ENCODE data around the gene ZNF296.

Gene ZNF296

DNA sequence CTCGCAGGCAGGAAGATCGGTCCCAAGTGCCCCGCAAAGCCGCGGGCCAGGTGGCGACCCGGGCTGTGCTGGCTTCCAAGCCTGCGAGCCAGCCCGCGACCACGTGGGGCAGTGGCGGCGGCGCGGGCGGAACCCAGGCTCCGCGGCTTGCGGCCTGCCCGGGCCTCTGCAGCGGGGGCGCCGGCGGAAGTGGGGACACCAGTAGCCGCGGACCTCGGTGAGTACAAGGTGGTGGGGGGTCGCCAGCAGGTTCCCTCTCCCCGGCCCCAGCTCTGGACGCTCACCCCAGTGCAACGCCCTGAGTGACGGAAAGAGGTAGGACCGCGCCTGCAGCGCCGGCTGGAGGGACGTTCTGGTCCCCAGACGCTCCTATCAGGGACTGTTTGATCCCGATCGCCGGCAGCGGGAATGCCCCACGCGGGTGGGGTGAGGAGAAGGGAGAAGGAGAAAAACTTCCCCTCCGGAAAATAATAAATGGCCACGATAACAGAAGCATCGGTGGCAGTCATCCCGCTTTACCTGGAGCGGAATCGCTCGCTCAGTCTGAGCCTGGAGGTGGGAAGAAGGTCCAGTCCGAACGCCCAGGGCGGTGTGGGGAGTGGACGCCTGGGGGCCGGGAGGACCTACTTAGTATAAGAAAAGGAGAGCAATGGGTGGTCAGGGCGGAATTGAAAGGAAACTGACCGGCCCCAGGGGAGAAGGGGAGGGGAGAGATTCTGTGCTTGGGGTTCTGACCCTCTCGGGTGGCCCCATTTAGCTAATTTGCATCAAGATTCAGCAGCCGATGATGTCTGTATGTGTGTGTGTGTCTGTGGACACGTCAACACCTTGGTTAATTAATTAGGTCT, 3.0 kb upstream of the ZNF296 start, which contains the start of gene GEMIN7:
Gene GEMIN7, plus strand, starts transcription at position 198 of the 848 bp plus-strand sequence. CDS start 10,855 bp downstream, outside the sequence.
- Mint-ChIP-seq H3K4me3 (peak within 1 kb of the TSS; percentile 92), H3K9me3 (no peaks in the 10 kb centered on the region), H3K27me3 (no peaks in the 10 kb centered on the region), H3K4me1 (peaks cover 58% of the 10 kb centered on the region), H3K27ac (peak within 1 kb of the TSS; percentile 93), H3K36me3 (peaks cover 20% of the 10 kb centered on the region)
- peak; percentile 59 for ATAC-seq

DNA sequence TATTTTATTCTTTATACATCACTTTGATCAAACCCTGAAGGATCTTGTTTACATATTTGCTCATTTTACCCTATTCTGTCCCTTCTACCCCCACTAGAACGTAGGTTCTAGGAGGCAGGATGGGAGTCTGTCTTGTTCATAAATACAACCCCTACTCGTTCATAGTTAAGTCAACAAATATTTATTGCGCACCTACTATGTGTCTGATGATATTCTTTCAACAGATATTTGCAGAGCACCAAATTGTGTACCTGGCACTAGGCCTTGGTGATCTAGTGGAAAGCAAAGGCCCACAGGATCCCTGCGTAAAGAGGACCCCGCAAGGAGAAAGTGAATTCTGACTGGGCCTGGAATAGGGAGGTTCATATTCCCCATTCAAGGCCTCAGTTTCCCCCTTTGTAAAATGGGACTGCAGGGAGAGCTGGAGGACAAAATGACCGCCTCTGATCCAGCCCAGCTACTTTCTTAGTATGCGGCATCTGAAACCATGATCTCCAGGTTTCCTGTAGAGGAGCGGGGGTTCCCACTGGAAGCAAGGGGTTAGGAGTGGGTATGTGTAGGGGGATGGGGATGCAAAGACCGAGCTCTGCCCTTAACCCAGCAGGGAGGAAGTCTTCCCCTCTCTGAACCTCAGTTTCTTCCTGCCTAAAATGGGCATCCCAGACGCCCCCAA, 2.2 kb upstream of the ZNF296 start:
- ATAC-seq, result no peak
- peaks cover 20% of the 10 kb centered on the region for H3K36me3 Mint-ChIP-seq
- H3K27me3 Mint-ChIP-seq, result no peaks in the 10 kb centered on the region
- no peaks in the 10 kb centered on the region for H3K9me3 Mint-ChIP-seq
- peak overlapping the region; percentile 93 for H3K27ac Mint-ChIP-seq
- peaks cover 60% of the 10 kb centered on the region for H3K4me1 Mint-ChIP-seq
- H3K4me3 Mint-ChIP-seq, result peak overlapping the region; percentile 92

DNA sequence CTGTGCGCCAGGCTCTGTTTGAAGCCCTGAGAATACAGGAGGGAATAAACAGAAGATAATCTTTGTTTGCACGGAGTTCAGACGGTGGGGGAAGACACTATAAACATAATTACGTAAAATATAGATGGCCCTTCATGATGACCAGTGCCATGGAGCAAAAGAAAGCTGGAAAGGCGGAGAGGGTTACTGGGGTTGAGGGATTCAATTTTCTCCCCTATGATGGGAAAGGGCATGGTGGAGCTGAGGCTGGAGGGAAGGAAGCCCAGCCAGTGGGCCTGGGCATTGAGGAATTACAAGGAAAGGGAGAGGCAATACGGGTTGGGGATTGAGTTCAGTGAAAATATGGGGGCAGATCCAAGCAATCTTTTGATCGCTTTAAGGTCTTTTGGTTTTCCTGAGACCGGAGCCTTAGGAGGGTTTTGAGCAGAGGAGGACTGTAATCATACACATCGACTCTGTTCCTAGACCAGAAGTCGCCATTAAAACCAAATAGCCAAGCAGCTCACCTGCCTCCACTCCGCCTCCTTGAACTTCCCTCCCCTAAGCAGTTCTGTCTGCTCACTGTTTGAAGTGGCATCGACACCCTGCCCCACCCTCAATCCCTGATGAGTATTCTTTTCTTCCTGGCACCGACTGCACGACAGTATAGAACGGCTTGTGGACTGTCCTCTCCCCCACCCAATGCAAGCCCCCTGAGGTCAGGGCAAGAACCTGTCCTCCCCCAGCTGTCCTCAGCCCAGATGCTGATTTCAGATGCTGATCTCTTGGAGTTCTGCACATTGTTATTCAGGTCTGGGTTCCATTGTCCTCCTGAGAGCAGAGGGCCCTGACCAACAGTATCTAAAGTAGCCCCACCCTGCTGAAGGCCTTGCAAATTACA, 813 bp upstream of the ZNF296 start:
- Mint-ChIP-seq H3K27me3 (no peaks in the 10 kb centered on the region), H3K4me3 (peak overlapping the region; percentile 96), H3K9me3 (no peaks in the 10 kb centered on the region), H3K27ac (peak overlapping the region; percentile 94), H3K36me3 (peaks cover 27% of the 10 kb centered on the region), H3K4me1 (peaks cover 68% of the 10 kb centered on the region)
- ATAC-seq, result no peak

DNA sequence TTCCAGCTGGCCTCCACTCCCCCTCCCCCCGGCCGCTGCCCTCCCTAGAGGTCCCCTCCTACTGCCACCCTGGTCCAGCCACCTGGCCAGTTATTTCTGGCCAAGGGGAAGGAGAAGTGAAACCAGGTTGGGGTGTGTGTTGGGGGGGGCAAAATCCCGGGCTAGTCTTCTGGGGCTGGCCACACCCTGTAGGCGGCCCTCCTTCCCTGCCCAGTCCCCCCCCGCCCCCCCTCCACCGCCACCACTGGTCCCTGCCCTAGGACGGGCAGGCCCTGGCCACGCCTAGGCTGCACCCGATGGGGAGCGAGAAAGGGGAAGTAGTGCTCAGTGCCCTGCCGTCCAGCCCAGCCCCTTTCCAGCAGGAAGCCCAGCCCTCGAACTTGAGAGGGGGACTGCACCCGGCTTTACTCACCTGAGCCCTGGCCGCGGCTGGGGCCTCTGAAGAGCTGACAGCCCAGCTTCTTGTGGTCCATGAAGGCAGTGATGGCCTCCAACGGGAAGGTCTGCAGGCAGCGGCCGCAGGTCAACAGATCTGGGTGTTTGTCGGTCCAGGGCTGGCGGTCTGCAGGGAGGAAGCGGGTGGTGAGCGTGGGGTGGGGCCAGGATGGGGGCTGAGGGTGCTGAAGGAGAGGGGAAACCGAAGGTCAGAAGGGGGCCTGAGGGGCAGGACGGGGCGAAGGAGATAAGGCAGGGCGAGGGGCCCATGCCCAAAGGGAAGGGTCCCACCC, 813 bp downstream of the ZNF296 start:
- Mint-ChIP-seq H3K36me3 (peaks cover 31% of the 10 kb centered on the region), H3K4me1 (peaks cover 67% of the 10 kb centered on the region), H3K27me3 (no peaks in the 10 kb centered on the region), H3K9me3 (no peaks in the 10 kb centered on the region), H3K4me3 (peak overlapping the region; percentile 96), H3K27ac (peak overlapping the region; percentile 94)
- ATAC-seq, result peak; percentile 89

DNA sequence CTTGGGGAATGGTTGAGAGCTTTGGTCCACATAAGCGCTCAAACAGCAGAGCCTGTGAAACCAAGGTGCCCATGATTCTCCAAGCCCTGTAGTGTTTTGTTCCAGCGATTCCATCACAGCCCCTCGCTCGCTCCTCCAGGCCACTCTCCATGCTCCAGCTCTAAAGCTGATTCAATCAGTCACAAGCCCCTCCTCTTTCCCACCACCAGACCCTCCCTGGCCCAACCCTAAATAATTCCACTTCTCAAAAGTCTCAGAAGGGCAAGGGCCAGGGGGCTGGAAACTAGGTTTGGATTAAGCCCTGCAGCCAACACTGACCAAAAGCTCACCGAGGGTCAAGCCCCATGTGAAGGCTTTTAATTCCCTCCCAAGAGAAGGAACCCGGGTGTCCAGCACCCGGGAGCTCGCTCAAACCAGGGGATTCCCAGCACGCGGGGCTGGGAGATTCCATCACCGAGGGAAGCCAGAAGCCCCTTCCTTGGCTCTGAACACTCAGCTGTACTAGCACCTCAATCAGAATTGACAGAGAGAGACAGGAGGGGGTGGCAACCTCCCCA, 1.5 kb downstream of the ZNF296 start:
- Mint-ChIP-seq H3K4me3 (peak overlapping the region; percentile 96), H3K27ac (peak overlapping the region; percentile 94), H3K4me1 (peaks cover 67% of the 10 kb centered on the region), H3K27me3 (no peaks in the 10 kb centered on the region), H3K36me3 (peaks cover 37% of the 10 kb centered on the region), H3K9me3 (no peaks in the 10 kb centered on the region)
- no peak for ATAC-seq

DNA sequence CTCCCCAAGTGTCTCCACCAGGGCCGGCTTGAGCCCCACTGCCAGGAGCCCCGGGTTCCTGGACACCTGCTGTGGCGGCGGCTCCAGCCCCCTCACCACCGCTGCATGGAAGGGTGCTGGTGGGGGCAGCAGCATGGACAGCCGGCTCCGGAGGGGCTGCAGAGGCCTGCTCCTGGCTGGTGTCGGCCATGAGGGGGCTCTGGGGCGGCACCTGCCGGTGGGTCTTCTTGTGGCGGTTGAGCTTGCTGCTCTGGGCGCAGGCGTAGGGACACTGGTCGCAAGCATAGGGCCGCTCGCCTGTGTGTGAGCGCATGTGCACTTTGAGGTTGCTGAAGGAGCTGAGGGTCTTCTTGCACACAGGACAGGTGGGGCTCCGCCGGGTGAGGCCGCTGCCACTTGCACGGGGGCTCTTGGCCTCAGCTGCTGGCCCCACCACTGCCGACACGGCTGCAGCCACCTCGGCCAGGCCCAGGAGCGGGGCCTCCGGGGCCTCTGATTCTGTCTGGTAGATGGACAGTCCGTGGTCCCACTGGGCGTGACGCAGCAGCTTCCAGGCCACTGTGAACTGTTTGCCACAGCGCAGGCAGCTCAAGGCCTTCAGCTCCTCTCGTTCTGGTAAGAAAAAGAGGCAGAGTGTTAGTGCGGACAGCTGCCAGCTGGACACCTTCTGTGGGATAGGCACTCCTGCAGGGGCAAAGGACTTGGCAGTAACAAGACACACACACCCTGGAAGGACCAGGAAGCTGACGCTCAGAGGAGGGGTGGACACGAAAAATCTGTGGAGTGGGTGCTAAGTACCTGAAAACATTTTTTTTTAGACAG, 4.1 kb downstream of the ZNF296 start:
- Mint-ChIP-seq H3K4me3 (no peak overlapping the region), H3K36me3 (peaks cover 47% of the 10 kb centered on the region), H3K4me1 (peaks cover 68% of the 10 kb centered on the region), H3K27me3 (no peaks in the 10 kb centered on the region), H3K9me3 (no peaks in the 10 kb centered on the region), H3K27ac (peak overlapping the region; percentile 67)
- no peak for ATAC-seq

DNA sequence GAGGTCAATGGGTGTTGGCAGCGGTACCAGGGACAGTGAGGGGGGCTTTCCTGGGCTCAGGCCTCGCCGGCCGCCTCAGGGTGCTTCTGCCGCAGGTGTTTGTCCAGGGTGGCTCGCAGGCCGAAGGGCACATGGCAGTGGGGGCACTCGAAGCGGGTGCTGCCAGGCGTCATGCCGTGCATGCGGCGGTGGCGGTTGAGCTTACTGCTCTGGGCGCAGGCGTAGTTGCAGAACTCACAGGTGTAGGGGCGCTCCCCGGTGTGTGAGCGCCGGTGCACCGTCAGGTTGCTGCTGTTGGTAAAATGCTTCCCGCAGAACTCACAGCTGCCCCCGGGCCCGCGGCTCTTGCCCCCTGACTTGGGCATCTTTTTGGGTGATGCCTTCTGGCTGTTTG, 4.7 kb downstream of the ZNF296 start:
- Mint-ChIP-seq H3K4me3 (no peak overlapping the region), H3K27me3 (no peaks in the 10 kb centered on the region), H3K4me1 (peaks cover 66% of the 10 kb centered on the region), H3K27ac (no peak overlapping the region), H3K9me3 (no peaks in the 10 kb centered on the region), H3K36me3 (peaks cover 53% of the 10 kb centered on the region)
- no peak for ATAC-seq

DNA sequence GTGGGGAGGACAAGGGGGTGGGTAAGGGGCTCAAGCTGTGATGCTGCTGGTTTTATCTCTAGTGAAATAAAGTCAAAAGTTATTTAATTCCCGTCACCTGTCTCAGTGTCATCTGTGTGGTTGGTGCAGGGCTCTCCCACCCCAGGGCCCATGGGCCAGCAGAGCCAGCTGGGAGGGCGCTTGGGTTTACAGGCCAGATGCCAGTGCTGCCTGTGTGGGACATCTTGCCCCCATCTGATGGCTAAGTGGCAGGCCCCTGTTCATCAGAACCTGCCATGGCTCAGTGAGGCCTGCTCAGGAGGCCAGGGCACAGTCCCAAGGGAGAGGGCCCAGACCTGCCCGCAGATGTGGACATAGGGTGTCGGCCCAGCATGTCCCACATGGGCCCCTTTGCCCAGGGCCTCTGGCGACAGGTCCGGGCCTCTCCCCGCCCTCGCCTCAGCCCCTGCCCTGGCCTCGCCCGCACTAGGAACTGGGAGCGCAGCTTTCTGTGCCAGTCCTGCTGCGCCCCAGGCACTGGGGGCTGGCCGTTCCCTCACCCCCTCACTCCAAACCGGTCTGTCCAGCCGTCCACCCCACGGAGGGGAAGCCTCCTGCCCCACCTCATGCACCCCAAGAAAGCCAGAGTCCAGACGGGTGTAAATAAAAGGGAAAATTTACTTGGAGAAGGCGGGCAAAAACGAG, 5.3 kb downstream of the ZNF296 start:
- Mint-ChIP-seq H3K36me3 (peaks cover 53% of the 10 kb centered on the region), H3K9me3 (no peaks in the 10 kb centered on the region), H3K4me1 (peaks cover 64% of the 10 kb centered on the region), H3K27me3 (no peaks in the 10 kb centered on the region), H3K27ac (no peak overlapping the region), H3K4me3 (no peak overlapping the region)
- no peak for ATAC-seq

DNA sequence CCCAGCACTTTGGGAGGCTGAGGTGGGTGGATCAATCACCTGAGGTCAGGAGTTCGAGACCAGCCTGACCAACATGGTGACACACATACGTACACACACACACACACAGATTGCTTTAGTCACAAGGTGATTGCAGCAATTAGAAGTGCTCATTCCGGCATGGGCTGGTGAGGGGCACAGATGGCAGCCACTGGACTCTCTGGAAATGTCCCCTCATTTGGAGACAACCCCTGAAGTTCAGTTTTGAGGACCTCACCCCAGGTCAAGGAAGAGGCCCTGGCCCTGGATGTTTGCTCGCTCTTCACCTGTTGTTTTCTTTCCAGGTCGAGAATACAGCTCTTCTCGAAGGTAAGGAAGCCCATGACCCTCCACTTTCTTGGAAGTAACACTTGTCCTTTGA, 6.1 kb downstream of the ZNF296 start:
- Mint-ChIP-seq H3K27ac (peak overlapping the region; percentile 71), H3K4me1 (peaks cover 64% of the 10 kb centered on the region), H3K9me3 (no peaks in the 10 kb centered on the region), H3K36me3 (peaks cover 53% of the 10 kb centered on the region), H3K4me3 (no peak overlapping the region), H3K27me3 (no peaks in the 10 kb centered on the region)
- no peak for ATAC-seq

DNA sequence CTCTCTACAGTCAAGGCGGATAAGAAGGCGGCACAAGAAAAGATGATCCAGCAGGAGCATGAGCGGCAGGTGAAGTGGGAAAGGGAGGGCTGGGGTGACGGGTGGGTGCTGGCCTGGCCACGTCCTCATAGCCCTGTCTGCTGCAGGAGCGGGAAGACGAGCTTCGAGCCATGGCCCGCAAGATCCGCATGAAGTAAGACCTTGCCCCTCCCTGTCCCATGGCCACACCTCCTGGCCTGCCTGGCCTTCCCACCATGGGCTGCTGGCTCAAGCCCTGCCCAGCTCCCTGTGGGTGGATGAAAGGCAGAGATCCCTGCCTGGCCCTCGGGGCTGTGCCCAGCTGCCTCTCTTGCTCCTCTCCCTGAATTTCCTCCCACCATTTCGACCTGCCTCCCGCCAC, 7.2 kb downstream of the ZNF296 start:
- H3K4me3 Mint-ChIP-seq, result no peak overlapping the region
- H3K36me3 Mint-ChIP-seq, result peaks cover 58% of the 10 kb centered on the region
- no peaks in the 10 kb centered on the region for H3K9me3 Mint-ChIP-seq
- H3K27ac Mint-ChIP-seq, result peak overlapping the region; percentile 71
- H3K4me1 Mint-ChIP-seq, result peaks cover 52% of the 10 kb centered on the region
- H3K27me3 Mint-ChIP-seq, result no peaks in the 10 kb centered on the region
- ATAC-seq, result no peak

DNA sequence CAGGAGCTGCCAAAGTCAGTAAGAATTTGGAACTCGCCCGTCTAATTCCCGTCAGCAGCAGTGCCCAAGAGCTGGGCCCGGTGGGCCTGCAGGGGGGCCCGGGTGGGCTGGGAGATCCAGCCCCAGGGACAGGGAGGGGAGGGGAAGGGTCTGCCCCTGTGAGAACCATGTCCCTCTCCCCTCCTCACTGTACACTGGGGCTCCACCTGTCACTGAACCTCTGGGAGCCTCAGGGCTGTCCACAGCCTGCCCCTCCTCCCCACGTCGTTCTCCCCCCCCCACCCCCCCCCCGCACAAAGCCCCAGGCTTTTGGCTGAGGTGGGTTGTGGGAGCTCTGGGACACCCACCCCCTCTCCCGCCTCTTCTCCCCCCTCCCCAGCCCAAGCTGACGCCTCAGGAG, 8.2 kb downstream of the ZNF296 start:
- H3K4me1 Mint-ChIP-seq, result peaks cover 50% of the 10 kb centered on the region
- no peak for ATAC-seq

DNA sequence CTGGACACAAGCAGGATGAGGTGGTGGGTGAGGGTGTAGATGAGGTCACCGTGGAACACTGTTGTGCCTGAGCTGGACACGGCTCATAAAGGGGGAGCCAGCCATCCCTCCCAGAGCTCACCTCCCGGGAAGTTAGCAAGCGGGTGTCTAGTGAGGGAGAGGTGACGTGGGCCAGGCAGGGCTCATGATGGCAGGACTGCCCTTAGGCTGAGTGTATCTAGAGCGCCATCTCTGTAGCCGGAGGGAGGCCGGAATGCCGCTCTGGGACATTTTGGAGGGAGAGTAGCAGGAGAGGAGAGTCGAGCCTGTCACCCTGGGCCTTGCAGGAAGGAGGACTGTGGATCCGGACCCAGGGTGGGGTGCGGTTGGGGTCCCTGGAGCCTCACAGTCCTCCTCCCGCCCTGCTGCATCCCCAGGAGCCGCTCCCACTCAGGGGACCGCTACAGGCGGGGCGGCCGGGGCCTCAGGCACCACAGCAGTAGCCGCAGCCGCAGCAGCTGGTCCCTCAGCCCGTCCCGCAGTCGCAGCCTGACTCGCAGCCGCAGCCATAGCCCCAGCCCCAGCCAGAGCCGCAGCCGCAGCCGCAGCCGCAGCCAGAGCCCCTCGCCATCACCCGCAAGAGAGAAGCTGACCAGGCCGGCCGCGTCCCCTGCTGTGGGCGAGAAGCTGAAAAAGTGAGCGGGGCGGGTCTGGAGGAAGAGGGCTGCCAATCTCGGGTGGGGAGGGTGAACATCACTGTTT, 9.2 kb downstream of the ZNF296 start:
- H3K4me1 Mint-ChIP-seq, result peaks cover 41% of the 10 kb centered on the region
- no peak overlapping the region for H3K4me3 Mint-ChIP-seq
- H3K36me3 Mint-ChIP-seq, result peaks cover 56% of the 10 kb centered on the region
- H3K9me3 Mint-ChIP-seq, result no peaks in the 10 kb centered on the region
- peak overlapping the region; percentile 30 for H3K27ac Mint-ChIP-seq
- H3K27me3 Mint-ChIP-seq, result no peaks in the 10 kb centered on the region
- ATAC-seq, result no peak

More for the DNA sequence above, 8.2 kb downstream of the ZNF296 start:
- no peaks in the 10 kb centered on the region for H3K9me3 Mint-ChIP-seq
- no peaks in the 10 kb centered on the region for H3K27me3 Mint-ChIP-seq
- H3K36me3 Mint-ChIP-seq, result peaks cover 60% of the 10 kb centered on the region
- peak overlapping the region; percentile 71 for H3K27ac Mint-ChIP-seq
- no peak overlapping the region for H3K4me3 Mint-ChIP-seq
